K562 (cell line): ENCODE measurements around the gene KCND3. TPM values are rescaled to one million over a fixed set of nuclear protein-coding genes. Genes with fewer than 3 reads are reported as not detected.
A peak's percentile ranks its signal among the peaks of the same experiment; 100 is the strongest.

ENCODE experiments used
- ELF2 ChIP-seq: fragments of 250-450 bp; sonication (Bioruptor Pico); IDR thresholded peaks from 2 replicates; pipeline ENCODE4 v1.5.0; 2021; ENCODE audit warnings: mild to moderate bottlenecking
- polyA plus RNA-seq, 8 experiments: library from polyadenylated mRNA; depleted of rRNA in 4 of 8; stranded (reverse) in 5 of 8; unstranded in 3 of 8; fragments of >200 nt; fragmentation: Nextera tagmentation in 2 of 8; fragmentation: Illumina TruSeq in 1 of 8; extraction: Ambion mirVana in 2 of 8; extraction: Trizol in 1 of 8; gene quantifications; 2 replicates each; pipeline versions ENCODE4 v1.2.1 to v1.2.3, GENCODE V29; 2011 to 2014; ENCODE audit warnings: inconsistent platforms in 1 of 8, missing spikeins in 1 of 8
- total RNA-seq, 7 experiments: library from RNA; depleted of rRNA in 6 of 7; stranded (reverse); fragments of >200 nt in 6 of 7; fragmentation: Illumina TruSeq in 2 of 7; extraction: Trizol in 2 of 7; gene quantifications; 2 replicates each; pipeline versions ENCODE4 v1.2.1 to v1.2.3, GENCODE V29; 2011 to 2021; ENCODE audit warnings: low replicate concordance in 1 of 7
- TF ChIP-seq, protein P1 (sequence below), 2 experiments: fragments of 450-650 bp; IDR thresholded peaks; 2 replicates each; pipeline ENCODE4 v1.6.1; 2018; ENCODE audit warnings: mild to moderate bottlenecking in 2 of 2, low read depth in 1 of 2; ENCODE audit not compliant: partially characterized antibody in 2 of 2
- TF ChIP-seq, protein P2 (sequence below), 2 experiments: fragments of 450-650 bp; formaldehyde crosslinking in 1 of 2; IDR thresholded peaks; 2 replicates each; pipeline versions ENCODE4 v1.4.0 to v1.6.1; 2014 to 2020; ENCODE audit warnings: mild to moderate bottlenecking in 2 of 2, borderline replicate concordance in 1 of 2, low read depth in 1 of 2

The KCND3 gene
- total and polyA plus RNA-seq, 9 of the 15 experiments (the other 6 are each of a cell fraction or from before 2014, with no cell fraction given) = not detected

DNA sequence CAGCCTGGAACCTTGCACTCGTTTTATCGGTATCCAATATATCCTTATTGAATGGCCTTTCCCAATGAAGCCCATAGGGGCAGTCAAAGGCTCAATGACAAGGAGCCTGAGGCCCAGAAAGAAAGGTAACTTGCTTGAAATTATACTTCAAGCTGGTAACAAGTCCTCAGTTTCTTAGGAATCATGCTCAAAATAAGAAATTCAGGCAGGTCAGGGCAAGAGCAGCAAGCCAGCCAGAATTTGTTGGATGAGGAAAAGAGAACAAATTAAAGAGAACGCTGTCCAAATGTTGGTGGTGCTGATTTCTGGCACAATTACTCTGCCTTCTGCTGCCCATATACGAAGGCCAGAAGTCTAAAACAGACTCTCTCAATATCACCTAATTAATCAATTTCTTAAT lies 156.1 kb downstream of the KCND3 start (continued):
- TF ChIP-seq, protein P1, sequence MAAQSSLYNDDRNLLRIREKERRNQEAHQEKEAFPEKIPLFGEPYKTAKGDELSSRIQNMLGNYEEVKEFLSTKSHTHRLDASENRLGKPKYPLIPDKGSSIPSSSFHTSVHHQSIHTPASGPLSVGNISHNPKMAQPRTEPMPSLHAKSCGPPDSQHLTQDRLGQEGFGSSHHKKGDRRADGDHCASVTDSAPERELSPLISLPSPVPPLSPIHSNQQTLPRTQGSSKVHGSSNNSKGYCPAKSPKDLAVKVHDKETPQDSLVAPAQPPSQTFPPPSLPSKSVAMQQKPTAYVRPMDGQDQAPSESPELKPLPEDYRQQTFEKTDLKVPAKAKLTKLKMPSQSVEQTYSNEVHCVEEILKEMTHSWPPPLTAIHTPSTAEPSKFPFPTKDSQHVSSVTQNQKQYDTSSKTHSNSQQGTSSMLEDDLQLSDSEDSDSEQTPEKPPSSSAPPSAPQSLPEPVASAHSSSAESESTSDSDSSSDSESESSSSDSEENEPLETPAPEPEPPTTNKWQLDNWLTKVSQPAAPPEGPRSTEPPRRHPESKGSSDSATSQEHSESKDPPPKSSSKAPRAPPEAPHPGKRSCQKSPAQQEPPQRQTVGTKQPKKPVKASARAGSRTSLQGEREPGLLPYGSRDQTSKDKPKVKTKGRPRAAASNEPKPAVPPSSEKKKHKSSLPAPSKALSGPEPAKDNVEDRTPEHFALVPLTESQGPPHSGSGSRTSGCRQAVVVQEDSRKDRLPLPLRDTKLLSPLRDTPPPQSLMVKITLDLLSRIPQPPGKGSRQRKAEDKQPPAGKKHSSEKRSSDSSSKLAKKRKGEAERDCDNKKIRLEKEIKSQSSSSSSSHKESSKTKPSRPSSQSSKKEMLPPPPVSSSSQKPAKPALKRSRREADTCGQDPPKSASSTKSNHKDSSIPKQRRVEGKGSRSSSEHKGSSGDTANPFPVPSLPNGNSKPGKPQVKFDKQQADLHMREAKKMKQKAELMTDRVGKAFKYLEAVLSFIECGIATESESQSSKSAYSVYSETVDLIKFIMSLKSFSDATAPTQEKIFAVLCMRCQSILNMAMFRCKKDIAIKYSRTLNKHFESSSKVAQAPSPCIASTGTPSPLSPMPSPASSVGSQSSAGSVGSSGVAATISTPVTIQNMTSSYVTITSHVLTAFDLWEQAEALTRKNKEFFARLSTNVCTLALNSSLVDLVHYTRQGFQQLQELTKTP (IDR thresholded peaks at IDR 0.05; ENCODE audit: low read depth in 1 of 2, partially characterized antibody in 2 of 2) = peak in 1 of 2 experiments; percentile 57
- TF ChIP-seq, protein P2, sequence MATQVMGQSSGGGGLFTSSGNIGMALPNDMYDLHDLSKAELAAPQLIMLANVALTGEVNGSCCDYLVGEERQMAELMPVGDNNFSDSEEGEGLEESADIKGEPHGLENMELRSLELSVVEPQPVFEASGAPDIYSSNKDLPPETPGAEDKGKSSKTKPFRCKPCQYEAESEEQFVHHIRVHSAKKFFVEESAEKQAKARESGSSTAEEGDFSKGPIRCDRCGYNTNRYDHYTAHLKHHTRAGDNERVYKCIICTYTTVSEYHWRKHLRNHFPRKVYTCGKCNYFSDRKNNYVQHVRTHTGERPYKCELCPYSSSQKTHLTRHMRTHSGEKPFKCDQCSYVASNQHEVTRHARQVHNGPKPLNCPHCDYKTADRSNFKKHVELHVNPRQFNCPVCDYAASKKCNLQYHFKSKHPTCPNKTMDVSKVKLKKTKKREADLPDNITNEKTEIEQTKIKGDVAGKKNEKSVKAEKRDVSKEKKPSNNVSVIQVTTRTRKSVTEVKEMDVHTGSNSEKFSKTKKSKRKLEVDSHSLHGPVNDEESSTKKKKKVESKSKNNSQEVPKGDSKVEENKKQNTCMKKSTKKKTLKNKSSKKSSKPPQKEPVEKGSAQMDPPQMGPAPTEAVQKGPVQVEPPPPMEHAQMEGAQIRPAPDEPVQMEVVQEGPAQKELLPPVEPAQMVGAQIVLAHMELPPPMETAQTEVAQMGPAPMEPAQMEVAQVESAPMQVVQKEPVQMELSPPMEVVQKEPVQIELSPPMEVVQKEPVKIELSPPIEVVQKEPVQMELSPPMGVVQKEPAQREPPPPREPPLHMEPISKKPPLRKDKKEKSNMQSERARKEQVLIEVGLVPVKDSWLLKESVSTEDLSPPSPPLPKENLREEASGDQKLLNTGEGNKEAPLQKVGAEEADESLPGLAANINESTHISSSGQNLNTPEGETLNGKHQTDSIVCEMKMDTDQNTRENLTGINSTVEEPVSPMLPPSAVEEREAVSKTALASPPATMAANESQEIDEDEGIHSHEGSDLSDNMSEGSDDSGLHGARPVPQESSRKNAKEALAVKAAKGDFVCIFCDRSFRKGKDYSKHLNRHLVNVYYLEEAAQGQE (IDR thresholded peaks at IDR 0.05; ENCODE audit: borderline replicate concordance) = peak; percentile 98
- TF ChIP-seq, protein P2 (CRISPR knock-in tag; IDR thresholded peaks at IDR 0.05; ENCODE audit: low read depth) = peak; percentile 92
- TF ChIP-seq ELF2 = no peak
